Measurements from ENCODE around the gene HM13.
"Not testable (repeated sequence)": the region's sequence is repeated elsewhere in the genome, so short reads cannot be mapped to it uniquely, and the experiment has no call there.

HM13 gene

GRCh38 chr20:31536575-31536974 lies 22.3 kb downstream of the HM13 start:
- no peak for TF ChIP-seq CTCF (IDR thresholded peaks at IDR 0.05; ENCODE audit: control insufficient read depth, extremely low read depth, insufficient read depth)
- no peak overlapping the region for H3K4me3 ChIP-seq (ENCODE audit: low read depth, low read length)

GRCh38 chr20:31537116-31537871 lies 23.1 kb downstream of the HM13 start:
- no peak for TF ChIP-seq CTCF (IDR thresholded peaks at IDR 0.05; ENCODE audit: control insufficient read depth, extremely low read depth, insufficient read depth)
- DNase-seq (ENCODE audit: low read depth), result no peak

More at GRCh38 chr20:31536575-31536974, 22.3 kb downstream of the HM13 start:
- no peak for DNase-seq (ENCODE audit: low read depth)

GRCh38 chr20:31537890-31538289 lies 23.6 kb downstream of the HM13 start:
- H3K4me3 ChIP-seq (ENCODE audit: low read depth, low read length), result no peak overlapping the region
- DNase-seq (ENCODE audit: low read depth), result no peak
- no peak for TF ChIP-seq CTCF (IDR thresholded peaks at IDR 0.05; ENCODE audit: control insufficient read depth, extremely low read depth, insufficient read depth)

More at GRCh38 chr20:31537116-31537871, 23.1 kb downstream of the HM13 start:
- H3K4me3 ChIP-seq (ENCODE audit: low read depth, low read length), result no peak overlapping the region

GRCh38 chr20:31538326-31538725 lies 24.1 kb downstream of the HM13 start:
- no peak for DNase-seq (ENCODE audit: low read depth)
- no peak overlapping the region for H3K4me3 ChIP-seq (ENCODE audit: low read depth, low read length)
- TF ChIP-seq CTCF (IDR thresholded peaks at IDR 0.05; ENCODE audit: control insufficient read depth, extremely low read depth, insufficient read depth), result no peak

- not testable (repeated sequence) for DNase-seq (ENCODE audit: low read depth)
Observed at GRCh38 chr20:31539636-31540035, 25.4 kb downstream of the HM13 start.

GRCh38 chr20:31540406-31540805 lies 26.2 kb downstream of the HM13 start:
- no peak overlapping the region for H3K4me3 ChIP-seq (ENCODE audit: low read depth, low read length)
- DNase-seq (ENCODE audit: low read depth), result no peak
- TF ChIP-seq CTCF (IDR thresholded peaks at IDR 0.05; ENCODE audit: control insufficient read depth, extremely low read depth, insufficient read depth), result no peak

More at GRCh38 chr20:31539636-31540035, 25.4 kb downstream of the HM13 start:
- not testable (repeated sequence) for H3K4me3 ChIP-seq (ENCODE audit: low read depth, low read length)

GRCh38 chr20:31542201-31542842 lies 28.1 kb downstream of the HM13 start:
- DNase-seq (ENCODE audit: low read depth), result no peak
- no peak overlapping the region for H3K4me3 ChIP-seq (ENCODE audit: low read depth, low read length)
- no peak for TF ChIP-seq CTCF (IDR thresholded peaks at IDR 0.05; ENCODE audit: control insufficient read depth, extremely low read depth, insufficient read depth)
